Fibroblast of pulmonary artery (primary cell): ENCODE measurements around the gene PHKA2.

Experiments
- DNase-seq: peaks from one replicate; pipeline ENCODE4 v3.0.0-alpha.2; 2010; ENCODE audit warnings: low read depth
- H3K4me3 ChIP-seq: replicated peaks from 2 replicates; pipeline ENCODE4 v1.5.1; 2011; ENCODE audit warnings: low read depth, mild to moderate bottlenecking, control low read depth, low read length, moderate library complexity
- TF ChIP-seq, protein P1 (sequence below): IDR thresholded peaks from 2 replicates; pipeline ENCODE4 v1.5.1; 2011; ENCODE audit warnings: mild to moderate bottlenecking, control low read depth, low read length, inconsistent platforms; ENCODE audit errors: missing control alignments

The PHKA2 gene

GRCh38 chrX:18946611-18947010 is 37.3 kb downstream of the PHKA2 start:
- TF ChIP-seq, protein P1, sequence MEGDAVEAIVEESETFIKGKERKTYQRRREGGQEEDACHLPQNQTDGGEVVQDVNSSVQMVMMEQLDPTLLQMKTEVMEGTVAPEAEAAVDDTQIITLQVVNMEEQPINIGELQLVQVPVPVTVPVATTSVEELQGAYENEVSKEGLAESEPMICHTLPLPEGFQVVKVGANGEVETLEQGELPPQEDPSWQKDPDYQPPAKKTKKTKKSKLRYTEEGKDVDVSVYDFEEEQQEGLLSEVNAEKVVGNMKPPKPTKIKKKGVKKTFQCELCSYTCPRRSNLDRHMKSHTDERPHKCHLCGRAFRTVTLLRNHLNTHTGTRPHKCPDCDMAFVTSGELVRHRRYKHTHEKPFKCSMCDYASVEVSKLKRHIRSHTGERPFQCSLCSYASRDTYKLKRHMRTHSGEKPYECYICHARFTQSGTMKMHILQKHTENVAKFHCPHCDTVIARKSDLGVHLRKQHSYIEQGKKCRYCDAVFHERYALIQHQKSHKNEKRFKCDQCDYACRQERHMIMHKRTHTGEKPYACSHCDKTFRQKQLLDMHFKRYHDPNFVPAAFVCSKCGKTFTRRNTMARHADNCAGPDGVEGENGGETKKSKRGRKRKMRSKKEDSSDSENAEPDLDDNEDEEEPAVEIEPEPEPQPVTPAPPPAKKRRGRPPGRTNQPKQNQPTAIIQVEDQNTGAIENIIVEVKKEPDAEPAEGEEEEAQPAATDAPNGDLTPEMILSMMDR, result no peak
- no peak for DNase-seq
- no peak overlapping the region for H3K4me3 ChIP-seq

DNA sequence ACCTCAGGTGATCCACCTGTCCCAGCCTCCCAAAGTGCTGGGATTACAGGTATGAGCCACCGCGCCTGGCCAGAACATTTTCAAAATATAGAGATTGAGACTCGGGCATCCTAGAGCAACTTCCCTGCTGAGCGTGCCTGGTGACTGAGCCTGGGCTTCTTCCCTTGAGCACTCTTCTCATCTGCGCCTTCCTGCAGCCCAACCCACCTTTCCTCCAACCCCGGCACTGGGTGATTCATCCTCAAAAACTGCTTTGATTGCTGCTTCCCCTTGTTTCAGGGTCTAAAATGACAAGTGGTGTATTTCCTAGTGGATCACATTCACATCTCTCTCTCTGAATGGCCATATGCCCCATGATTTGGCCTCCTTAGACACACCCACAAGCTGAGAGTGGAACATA is 37.8 kb downstream of the PHKA2 start:
- DNase-seq, result no peak
- TF ChIP-seq, protein P1, result no peak
- H3K4me3 ChIP-seq, result no peak overlapping the region

DNA sequence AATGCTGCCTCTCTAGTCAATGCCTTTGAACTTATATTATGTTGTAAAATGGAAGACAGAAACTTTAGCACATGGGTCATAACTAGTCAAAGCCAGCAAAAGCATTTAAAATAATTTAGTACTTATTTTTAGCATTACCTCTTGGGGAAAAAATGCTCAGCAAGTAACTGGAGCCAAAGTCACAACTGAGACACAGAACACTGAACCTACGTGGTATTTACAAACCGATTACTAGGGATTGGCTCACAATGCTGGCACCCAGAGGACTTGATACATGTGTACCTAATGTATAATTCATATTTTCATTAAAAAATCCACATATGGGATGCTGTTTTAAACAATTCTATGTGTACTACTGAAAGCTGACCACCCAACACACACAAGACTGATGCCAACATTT is 38.4 kb downstream of the PHKA2 start:
- TF ChIP-seq, protein P1, result no peak
- H3K4me3 ChIP-seq, result no peak overlapping the region
- no peak for DNase-seq

- TF ChIP-seq, protein P1, result no peak
- DNase-seq, result no peak
- no peak overlapping the region for H3K4me3 ChIP-seq
Measured at GRCh38 chrX:18944482-18944881, 39.4 kb downstream of the PHKA2 start.

GRCh38 chrX:18941896-18942295 is 42.0 kb downstream of the PHKA2 start:
- no peak overlapping the region for H3K4me3 ChIP-seq
- DNase-seq, result no peak
- TF ChIP-seq, protein P1, result no peak

DNA sequence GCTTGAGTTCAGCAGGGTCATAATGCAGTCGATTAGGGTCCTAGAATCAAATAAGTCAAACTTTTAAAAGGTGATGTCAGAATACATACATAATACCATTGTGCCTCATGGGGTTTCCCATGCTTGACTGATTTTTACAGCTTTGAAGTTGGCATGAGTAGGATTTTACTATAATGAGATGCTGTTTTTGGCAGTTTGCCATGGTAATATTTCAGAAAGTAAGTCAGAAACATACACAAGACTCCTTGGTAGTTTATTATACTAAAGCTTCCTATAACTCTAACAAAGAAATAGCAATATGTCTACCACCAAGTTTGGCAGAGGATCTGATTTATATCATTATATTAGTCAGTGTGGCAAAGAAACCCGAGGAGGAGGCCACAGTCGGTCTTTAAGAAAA is 45.2 kb downstream of the PHKA2 start:
- no peak overlapping the region for H3K4me3 ChIP-seq
- TF ChIP-seq, protein P1, result no peak
- DNase-seq, result peak; percentile 3

GRCh38 chrX:18937173-18937572 is 46.7 kb downstream of the PHKA2 start:
- TF ChIP-seq, protein P1, result no peak
- DNase-seq, result no peak
- no peak overlapping the region for H3K4me3 ChIP-seq
